GM12891 (cell line): ENCODE results near the gene ATE1.

Experiments
- DNase-seq: peaks from one replicate; pipeline ENCODE4 v3.0.0; 2011; ENCODE audit warnings: low spot score; ENCODE audit not compliant: insufficient read length
- FAIRE-seq: peaks from 2 replicates; lab custom pipeline; 2011; peaks lifted over from hg19 to GRCh38; lab: Jason Lieb, UNC
- PAX5 ChIP-seq: IDR thresholded peaks from 2 replicates; pipeline ENCODE4 v1.6.1; 2011; ENCODE audit warnings: low read length, moderate library complexity, mild to moderate bottlenecking; ENCODE audit not compliant: insufficient read depth, severe bottlenecking
- POLR2A ChIP-seq: IDR thresholded peaks from 2 replicates; pipeline ENCODE4 v1.6.1; 2011; ENCODE audit warnings: low read depth, low read length, control low read depth
- POLR2AphosphoS5 ChIP-seq: IDR thresholded peaks from 2 replicates; pipeline ENCODE4 v1.6.1; 2011; ENCODE audit warnings: low read depth, low read length, control low read depth
- POU2F2 ChIP-seq: IDR thresholded peaks from 2 replicates; pipeline ENCODE4 v1.6.1; 2011; ENCODE audit warnings: low read depth, mild to moderate bottlenecking, control low read depth, low read length, moderate library complexity
- SPI1 ChIP-seq: IDR thresholded peaks from 2 replicates; pipeline ENCODE4 v1.6.1; 2011; ENCODE audit warnings: low read depth, low read length, control low read depth
- TAF1 ChIP-seq: IDR thresholded peaks from 2 replicates; pipeline ENCODE4 v1.6.1; 2011; ENCODE audit warnings: low read depth, low read length, control low read depth

Gene ATE1

DNA sequence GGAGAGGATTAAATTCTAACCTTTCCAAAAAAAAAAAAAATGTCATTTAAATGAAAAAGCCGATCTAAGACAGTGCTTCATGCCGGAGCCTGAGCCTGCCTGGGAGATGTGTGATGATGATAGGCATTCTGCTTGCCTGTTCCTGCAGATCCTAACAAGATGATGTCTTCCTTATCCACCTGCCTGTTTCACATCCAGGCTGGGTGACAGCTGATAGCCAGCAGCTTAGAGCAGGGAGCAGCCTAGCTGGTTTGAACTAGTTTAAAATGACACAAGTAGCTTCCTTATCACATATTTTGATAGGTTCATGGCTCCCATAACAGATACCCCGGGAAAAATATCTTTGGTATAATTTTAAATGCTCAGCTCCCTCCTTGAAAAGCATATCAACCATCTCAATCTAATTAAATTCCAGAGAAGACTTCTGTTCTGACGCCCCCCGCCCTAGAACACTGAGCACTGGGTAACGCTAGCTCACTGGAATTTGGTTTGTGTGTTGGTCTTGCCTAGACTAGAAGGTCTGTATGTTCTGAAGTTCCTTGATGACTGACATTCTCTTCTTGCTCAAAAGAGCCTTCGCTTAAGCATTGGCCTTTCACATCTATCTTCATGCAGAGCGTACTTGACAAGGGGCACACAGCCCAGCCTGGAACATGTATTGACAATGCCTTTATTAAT lies 232.7 kb downstream of the ATE1 start:
- FAIRE-seq (no peak), DNase-seq (no peak)
- no peak for TF ChIP-seq POU2F2
- no peak for TF ChIP-seq POLR2A
- no peak for TF ChIP-seq POLR2AphosphoS5
- no peak for TF ChIP-seq TAF1
- no peak for TF ChIP-seq PAX5
- no peak for TF ChIP-seq SPI1

DNA sequence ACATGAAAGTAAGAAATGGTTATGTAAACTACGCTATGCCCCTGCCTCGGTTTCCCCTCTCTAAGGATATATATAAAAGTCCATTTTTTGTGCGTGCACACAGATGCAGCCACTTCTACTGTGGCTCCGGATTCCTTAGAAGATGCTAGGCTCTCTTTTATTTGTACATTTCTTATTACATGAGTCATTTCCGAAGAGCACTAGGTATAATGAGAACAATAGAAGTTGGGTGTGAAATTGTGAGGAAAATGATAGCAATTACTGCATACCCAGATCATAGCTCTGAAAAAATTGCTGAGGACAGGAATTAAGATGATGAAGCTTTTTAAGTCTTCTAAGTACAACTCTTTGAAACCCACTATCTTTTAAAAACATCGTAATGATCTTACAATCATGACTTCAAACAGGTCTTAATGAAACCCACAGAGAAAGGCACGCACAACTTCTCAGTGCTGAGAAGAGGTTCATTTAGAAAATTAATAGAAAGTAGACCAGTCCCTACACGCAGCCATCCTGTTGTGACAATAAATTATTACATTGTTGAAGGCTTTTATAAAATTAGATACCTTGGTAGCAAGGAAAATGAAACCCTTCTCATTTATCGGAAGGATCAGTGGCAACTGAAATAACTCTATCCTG lies 233.4 kb downstream of the ATE1 start:
- DNase-seq = no peak
- TF ChIP-seq POU2F2 (no peak), TAF1 (no peak), POLR2AphosphoS5 (no peak), SPI1 (no peak), POLR2A (no peak), PAX5 (no peak)
- no peak for FAIRE-seq

DNA sequence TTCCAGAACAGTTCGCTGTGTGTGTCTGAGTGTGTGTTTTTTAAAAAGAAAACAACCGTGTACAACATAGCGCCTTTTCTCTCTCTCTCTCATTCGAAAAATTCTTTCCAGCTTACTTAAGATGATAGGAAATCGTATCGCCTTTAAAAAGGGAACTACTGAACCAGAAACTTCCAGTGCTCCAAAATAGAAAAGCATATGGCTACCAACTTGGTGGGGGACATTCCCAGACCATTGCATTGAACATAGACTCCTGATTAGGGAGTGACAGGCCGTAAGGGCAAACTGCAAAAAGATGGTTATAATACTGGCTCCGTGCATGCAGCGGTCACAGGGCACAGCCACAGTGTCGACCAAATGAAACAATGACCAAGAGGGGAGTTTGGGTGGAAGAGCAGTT lies 235.2 kb downstream of the ATE1 start:
- DNase-seq (no peak), FAIRE-seq (no peak)
- no peak for TF ChIP-seq PAX5
- no peak for TF ChIP-seq SPI1
- TF ChIP-seq POU2F2 = no peak
- TF ChIP-seq TAF1 = no peak
- TF ChIP-seq POLR2A = no peak
- no peak for TF ChIP-seq POLR2AphosphoS5

DNA sequence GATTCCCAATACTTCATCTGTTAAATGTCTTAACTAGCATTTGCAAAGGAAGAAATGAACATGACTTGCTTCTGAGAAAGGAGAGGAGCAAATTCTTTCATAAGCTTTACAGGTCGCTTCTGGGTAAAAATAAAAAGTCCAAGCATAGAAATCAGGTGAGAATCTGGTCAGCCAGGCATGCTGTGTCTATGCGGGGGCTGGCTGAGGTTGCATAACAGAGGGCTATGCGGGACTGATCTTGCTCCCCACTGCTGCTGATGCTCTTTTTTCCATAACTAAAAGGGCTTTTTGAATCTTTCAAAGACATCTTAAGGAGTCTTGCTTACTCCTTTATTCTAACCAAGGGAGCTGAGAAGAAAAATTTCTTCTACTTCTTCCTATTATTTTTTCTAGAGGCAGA lies 236.9 kb downstream of the ATE1 start:
- FAIRE-seq = no peak
- no peak for DNase-seq

More for the DNA sequence above, 236.9 kb downstream of the ATE1 start:
- no peak for TF ChIP-seq TAF1
- TF ChIP-seq POU2F2 = no peak
- no peak for TF ChIP-seq PAX5
- TF ChIP-seq SPI1 = no peak
